ENCODE data around the gene UBXN4.
"Not testable (repeated sequence)": the region's sequence is repeated elsewhere in the genome, so short reads cannot be mapped to it uniquely, and the experiment has no call there.

Gene UBXN4

GRCh38 chr2:135741395-135742324, at the start of gene UBXN4:
Gene UBXN4 (plus strand): TSS chr2:135741855. CDS start chr2:135741930, 75 bp downstream.
- DNase-seq: peak; percentile 99

GRCh38 chr2:135694711-135695110, 46.9 kb upstream of the UBXN4 start:
- DNase-seq: no peak

GRCh38 chr2:135698838-135699237, 42.8 kb upstream of the UBXN4 start:
- no peak for DNase-seq

GRCh38 chr2:135701442-135701841, 40.2 kb upstream of the UBXN4 start:
- DNase-seq: no peak

- DNase-seq: no peak
These were observed 38.4 kb upstream of the UBXN4 start for GRCh38 chr2:135703300-135703699.

GRCh38 chr2:135704075-135704474, 37.6 kb upstream of the UBXN4 start:
- DNase-seq: not testable (repeated sequence)

GRCh38 chr2:135708159-135708558, 33.5 kb upstream of the UBXN4 start:
- DNase-seq: no peak

- peak; percentile 68 for DNase-seq
These were observed 31.7 kb upstream of the UBXN4 start for GRCh38 chr2:135709992-135710391.

- DNase-seq: not testable (repeated sequence)
These were observed 26.6 kb upstream of the UBXN4 start for GRCh38 chr2:135715086-135715485.

GRCh38 chr2:135728064-135728743, 13.5 kb upstream of the UBXN4 start:
- DNase-seq: no peak

- DNase-seq: no peak
These were observed 9.1 kb upstream of the UBXN4 start for GRCh38 chr2:135732561-135732960.

- DNase-seq: no peak
These were observed 8.6 kb upstream of the UBXN4 start for GRCh38 chr2:135733045-135733444.

- no peak for DNase-seq
These were observed 5.1 kb upstream of the UBXN4 start for GRCh38 chr2:135736546-135736945.

GRCh38 chr2:135740206-135740605, 1.4 kb upstream of the UBXN4 start:
- no peak for DNase-seq

GRCh38 chr2:135741043-135741394, 636 bp upstream of the UBXN4 start:
- DNase-seq: no peak

- DNase-seq: peak; percentile 66
These were observed 686 bp downstream of the UBXN4 start for GRCh38 chr2:135742325-135742757.

GRCh38 chr2:135743860-135744259, 2.2 kb downstream of the UBXN4 start:
- no peak for DNase-seq

GRCh38 chr2:135744760-135745314, 3.2 kb downstream of the UBXN4 start:
- peak; percentile 30 for DNase-seq

GRCh38 chr2:135745545-135745944, 3.9 kb downstream of the UBXN4 start:
- DNase-seq: no peak

GRCh38 chr2:135755573-135755972, 13.9 kb downstream of the UBXN4 start:
- no peak for DNase-seq

GRCh38 chr2:135756692-135757091, 15.0 kb downstream of the UBXN4 start:
- DNase-seq: no peak

- no peak for DNase-seq
These were observed 20.4 kb downstream of the UBXN4 start for GRCh38 chr2:135762022-135762421.

GRCh38 chr2:135762530-135762929, 20.9 kb downstream of the UBXN4 start:
- no peak for DNase-seq

GRCh38 chr2:135768863-135769262, 27.2 kb downstream of the UBXN4 start:
- no peak for DNase-seq

Measured in NCI-H2227 treated with DMSO at 0.1 percent for 48 hours (cell line).